ENCODE results near the gene ABCA1.
"Not testable (repeated sequence)": the region's sequence is repeated elsewhere in the genome, so short reads cannot be mapped to it uniquely, and the experiment has no call there.

ABCA1 gene

DNA sequence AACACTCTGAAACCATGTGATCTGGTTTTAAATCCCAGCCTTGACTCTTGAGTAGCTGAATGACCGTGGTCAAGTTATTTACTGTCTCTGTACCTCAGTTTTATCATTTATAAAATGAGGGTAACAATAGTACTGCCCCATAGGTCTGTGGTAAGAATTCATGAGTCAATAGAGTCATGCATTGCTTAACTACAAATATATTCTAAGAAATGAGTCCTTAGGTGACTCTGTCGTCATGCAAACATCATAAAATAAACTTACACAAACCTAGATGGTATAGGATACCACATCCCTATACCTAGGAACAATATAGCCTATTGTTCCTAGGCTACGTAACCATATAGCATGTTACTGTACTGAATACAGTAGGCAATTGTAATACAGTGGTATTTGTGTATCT, 20.3 kb upstream of the ABCA1 start:
- TF ChIP-seq, protein P1, sequence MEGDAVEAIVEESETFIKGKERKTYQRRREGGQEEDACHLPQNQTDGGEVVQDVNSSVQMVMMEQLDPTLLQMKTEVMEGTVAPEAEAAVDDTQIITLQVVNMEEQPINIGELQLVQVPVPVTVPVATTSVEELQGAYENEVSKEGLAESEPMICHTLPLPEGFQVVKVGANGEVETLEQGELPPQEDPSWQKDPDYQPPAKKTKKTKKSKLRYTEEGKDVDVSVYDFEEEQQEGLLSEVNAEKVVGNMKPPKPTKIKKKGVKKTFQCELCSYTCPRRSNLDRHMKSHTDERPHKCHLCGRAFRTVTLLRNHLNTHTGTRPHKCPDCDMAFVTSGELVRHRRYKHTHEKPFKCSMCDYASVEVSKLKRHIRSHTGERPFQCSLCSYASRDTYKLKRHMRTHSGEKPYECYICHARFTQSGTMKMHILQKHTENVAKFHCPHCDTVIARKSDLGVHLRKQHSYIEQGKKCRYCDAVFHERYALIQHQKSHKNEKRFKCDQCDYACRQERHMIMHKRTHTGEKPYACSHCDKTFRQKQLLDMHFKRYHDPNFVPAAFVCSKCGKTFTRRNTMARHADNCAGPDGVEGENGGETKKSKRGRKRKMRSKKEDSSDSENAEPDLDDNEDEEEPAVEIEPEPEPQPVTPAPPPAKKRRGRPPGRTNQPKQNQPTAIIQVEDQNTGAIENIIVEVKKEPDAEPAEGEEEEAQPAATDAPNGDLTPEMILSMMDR (IDR thresholded peaks at IDR 0.05; ENCODE audit: low read depth, low read length): no peak
- H3K4me3 ChIP-seq (replicated peaks in 1 of 2; ENCODE audit: low read depth in 2 of 2, low read length in 2 of 2): no peak overlapping the region
- DNase-seq (ENCODE audit: low read depth in 2 of 2): peak in 1 of 2 donors; percentile 27

DNA sequence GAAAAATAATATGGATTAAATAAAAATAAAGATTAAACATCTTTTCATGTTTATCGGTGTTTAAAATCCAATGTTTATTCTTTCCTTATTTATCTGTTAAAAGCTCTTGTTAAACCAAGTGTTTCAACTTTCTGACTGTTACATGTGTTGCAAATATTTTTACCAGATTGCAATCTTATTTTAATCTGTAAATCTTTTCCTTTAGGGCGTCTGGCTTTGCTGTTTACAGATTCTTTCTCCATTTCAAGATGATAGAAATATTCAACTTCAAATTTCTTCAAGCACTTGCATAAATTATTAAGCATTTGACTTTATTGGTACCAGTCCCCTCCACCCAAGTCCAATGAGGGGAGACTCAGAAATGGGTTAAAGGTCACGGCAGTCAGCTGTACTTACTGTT, 16.9 kb upstream of the ABCA1 start:
- TF ChIP-seq, protein P1 (IDR thresholded peaks at IDR 0.05; ENCODE audit: low read depth, low read length): no peak
- no peak overlapping the region for H3K4me3 ChIP-seq (replicated peaks in 1 of 2; ENCODE audit: low read depth in 2 of 2, low read length in 2 of 2)
- no peak for DNase-seq (ENCODE audit: low read depth in 2 of 2)

DNA sequence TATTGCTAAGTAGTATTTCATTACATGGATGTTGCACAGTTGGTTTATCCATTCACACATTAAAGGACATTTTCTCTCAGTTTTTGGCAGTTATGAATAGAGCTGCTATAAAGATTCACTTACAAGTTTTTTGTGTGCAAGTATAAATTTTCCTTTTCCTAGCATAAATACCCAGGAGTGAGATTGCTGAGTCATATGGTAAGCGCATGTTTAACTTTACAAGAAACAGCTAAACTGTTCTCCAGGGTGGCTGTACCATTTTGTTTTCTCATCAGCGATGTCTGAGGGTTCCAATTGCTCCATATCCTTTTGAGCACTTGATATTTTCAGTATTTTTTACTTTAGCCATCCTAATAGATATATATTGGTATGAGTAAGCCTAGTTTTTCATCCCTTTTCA, 16.4 kb upstream of the ABCA1 start:
- no peak overlapping the region for H3K4me3 ChIP-seq (replicated peaks in 1 of 2; ENCODE audit: low read depth in 2 of 2, low read length in 2 of 2)
- TF ChIP-seq, protein P1 (IDR thresholded peaks at IDR 0.05; ENCODE audit: low read depth, low read length): no peak
- no peak for DNase-seq (ENCODE audit: low read depth in 2 of 2)

DNA sequence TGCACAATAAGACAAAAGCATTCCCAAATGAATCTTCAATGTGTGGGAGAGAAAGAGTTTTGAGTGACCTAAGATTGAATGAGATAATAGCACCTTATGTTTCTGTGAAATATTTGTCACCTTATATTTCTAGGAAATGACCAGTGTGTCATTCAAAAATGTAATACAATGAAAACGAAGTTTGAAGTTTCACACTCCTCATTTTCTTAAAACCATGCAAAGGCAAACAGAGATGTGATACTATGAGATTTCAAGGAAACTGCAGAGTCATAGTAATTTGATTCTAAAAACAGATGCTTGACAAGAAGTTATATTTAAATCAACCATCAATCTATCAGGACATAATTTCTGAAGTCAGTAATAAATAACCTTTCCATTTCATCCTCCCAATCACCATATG, 13.6 kb upstream of the ABCA1 start:
- H3K4me3 ChIP-seq (replicated peaks in 1 of 2; ENCODE audit: low read depth in 2 of 2, low read length in 2 of 2): no peak overlapping the region
- no peak for DNase-seq (ENCODE audit: low read depth in 2 of 2)
- TF ChIP-seq, protein P1 (IDR thresholded peaks at IDR 0.05; ENCODE audit: low read depth, low read length): no peak

DNA sequence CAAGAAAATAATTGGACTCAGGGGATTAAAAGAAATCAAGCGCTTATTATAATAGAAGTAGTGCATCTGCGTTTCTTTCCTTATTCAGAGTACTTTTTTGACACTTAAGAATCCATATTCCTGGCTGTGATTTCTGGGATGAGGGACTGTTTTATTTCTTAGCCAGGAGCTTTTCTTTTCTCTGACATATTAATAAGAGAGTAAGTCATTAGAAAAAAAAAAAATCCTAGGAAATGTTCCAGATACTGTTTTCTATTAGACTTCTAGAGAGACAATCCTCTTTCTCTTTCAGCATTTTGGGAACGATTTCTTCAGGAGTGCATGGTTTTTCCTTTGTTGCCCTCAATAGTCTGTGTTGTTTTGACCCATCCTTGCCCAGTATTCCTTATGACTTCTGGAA, 8.3 kb upstream of the ABCA1 start:
- TF ChIP-seq, protein P1 (IDR thresholded peaks at IDR 0.05; ENCODE audit: low read depth, low read length): no peak
- no peak for DNase-seq (ENCODE audit: low read depth in 2 of 2)

DNA sequence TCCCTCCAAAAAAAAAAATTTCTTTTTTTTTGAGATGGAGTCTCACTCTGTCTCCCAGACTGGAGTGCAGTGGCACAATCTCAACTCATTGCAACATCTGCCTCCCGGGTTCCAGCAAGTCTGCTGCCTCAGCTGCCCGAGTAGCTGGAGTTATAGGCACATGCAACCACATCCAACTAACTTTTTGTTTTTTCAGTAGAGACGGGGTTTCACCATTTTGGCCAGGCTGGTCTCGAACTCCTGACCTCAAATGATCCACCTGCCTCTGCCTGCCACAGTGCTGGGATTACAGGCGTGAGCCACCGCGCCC, 7.5 kb upstream of the ABCA1 start:
- DNase-seq (ENCODE audit: low read depth in 2 of 2): peak in 1 of 2 donors; percentile 31
- H3K4me3 ChIP-seq (replicated peaks in 1 of 2; ENCODE audit: low read depth in 2 of 2, low read length in 2 of 2): not testable (repeated sequence)

More for the DNA sequence above, 8.3 kb upstream of the ABCA1 start:
- no peak overlapping the region for H3K4me3 ChIP-seq (replicated peaks in 1 of 2; ENCODE audit: low read depth in 2 of 2, low read length in 2 of 2)

DNA sequence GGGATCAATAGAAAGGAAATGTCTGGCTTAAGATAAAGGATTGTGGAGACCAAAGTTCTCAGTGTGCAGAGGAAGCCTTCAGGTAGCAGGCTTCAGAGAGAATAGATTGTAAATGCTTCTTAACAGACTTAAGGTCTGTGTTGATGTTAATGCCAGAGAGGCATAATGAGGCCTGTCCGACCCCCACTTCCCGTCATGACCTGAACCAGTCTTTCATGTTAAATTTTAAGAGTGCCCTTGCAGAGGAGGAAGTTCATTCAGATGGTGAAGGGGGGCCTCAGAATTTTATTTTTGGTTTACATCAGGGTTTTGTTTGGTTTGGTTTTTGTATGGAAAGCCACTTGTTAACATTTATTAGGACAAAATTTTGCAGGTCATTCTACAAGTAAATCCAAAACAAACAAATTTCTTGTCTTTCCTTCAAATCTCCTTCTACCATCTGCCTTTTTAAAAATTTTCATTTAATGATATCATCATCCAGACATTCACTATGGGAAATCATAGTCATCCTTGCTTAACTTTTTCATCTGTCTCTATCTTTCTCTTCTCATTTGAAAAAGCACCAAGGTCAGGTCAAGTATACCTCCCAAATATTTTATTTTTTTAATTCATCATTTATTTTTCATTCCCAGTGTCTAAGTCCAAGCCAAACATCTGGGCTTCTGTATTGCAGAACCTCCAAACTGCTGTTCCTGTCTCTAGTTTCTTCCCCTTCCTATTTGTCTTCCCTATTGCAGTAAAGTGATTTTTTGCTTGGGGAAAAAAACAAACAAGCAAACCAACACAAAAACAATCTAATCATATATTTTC, 6.9 kb upstream of the ABCA1 start:
- TF ChIP-seq, protein P1 (IDR thresholded peaks at IDR 0.05; ENCODE audit: low read depth, low read length): no peak
- no peak for DNase-seq (ENCODE audit: low read depth in 2 of 2)

DNA sequence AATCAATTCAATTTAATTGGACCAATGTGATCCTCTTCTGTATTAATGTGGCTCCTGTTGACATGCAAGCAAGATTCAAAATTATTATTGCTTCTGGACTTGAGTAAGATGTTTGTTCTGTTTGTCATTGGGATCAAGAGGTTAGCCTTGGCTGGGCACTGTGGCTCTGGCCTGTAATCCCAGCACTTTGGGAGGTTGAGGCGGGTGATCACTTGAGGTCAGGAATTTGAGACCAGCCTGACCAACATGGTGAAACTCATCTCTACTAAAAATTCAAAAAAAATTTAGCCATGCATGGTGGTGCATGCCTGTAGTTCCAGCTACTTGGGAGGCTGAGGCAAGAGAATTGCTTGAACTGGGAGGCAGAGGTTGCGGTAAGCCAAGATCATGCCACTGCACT, 5.1 kb upstream of the ABCA1 start:
- DNase-seq (ENCODE audit: low read depth in 2 of 2): not testable (repeated sequence)

More for the DNA sequence above, 6.9 kb upstream of the ABCA1 start:
- no peak overlapping the region for H3K4me3 ChIP-seq (replicated peaks in 1 of 2; ENCODE audit: low read depth in 2 of 2, low read length in 2 of 2)

More for the DNA sequence above, 5.1 kb upstream of the ABCA1 start:
- H3K4me3 ChIP-seq (replicated peaks in 1 of 2; ENCODE audit: low read depth in 2 of 2, low read length in 2 of 2): not testable (repeated sequence)
